HG02938 (cell line): ENCODE data around the gene GRIN3A.
A peak's percentile ranks its signal among the peaks of the same experiment; 100 is the strongest.

Experiments
- ATAC-seq: cut with Tn5 transposase; IDR thresholded peaks from one replicate; pipeline ENCODE4 v1.9.1; 2021; ENCODE audit warnings: mild to moderate bottlenecking, moderate library complexity; ENCODE audit not compliant: unreplicated experiment

The GRIN3A gene

GRCh38 chr9:101530076-101530711 is 208.3 kb downstream of the GRIN3A start:
- ATAC-seq: peak; percentile 47

DNA sequence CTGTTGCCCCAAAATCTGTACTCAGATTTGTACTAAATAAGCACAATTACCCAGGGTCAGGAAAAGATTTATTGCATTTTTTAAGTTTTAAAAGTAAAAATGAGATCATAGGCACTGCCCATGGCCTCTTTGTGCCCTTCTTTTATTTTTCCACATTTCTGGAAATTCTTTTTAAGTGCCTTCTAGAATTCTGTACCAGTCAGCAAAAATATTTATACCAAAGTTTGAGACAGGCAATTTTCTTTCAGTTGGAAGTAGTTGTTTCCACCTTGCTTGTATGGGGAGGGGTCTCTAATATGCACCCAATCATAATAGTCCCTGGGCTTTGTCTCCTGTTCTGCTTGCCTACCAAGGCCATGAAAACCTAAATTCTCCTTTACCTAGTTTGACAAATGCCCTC is 210.4 kb downstream of the GRIN3A start:
- ATAC-seq: no peak

DNA sequence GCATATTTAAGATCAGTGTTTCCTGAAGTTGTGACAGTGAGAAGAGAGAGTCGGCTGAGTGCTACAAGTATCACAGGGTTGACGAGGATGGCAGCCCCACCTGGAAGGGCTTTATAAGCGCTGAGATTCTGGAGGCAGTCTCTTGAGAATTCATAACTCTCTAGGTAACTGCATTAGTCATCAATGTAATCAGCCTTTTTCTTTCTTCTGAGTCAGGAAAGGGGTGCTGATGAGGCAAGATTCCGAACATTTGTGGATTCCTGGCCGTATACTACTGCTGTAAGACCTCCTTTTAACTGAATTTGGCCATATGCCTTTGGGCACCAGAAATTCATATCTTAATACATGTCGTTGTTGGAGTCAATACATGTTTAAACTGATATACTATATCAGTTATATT is 211.4 kb downstream of the GRIN3A start:
- ATAC-seq: no peak

DNA sequence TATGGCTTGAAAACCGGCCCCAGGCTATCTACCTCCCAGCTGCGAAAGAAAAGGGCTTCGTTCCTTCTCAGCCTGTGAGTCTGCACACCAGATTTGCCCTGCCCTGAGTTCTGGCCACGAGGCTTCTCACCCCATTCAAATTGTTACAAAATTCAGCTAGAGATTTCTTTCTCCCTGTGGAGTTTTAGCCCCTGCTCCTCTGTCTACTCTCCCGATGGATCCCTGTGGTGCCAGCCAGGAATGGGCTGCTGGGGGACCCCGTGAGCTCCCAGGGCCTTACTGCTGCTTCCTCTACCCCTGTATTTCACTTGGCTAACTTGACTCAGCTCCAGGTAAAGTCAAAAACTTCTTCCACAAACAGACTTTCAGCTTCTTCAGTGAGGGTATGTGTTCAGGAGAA is 214.1 kb downstream of the GRIN3A start:
- ATAC-seq: no peak
